Measurements from ENCODE around the gene AGPAT4. TPM values are rescaled to one million over a fixed set of nuclear protein-coding genes. Genes with fewer than 3 reads are reported as not detected.
"Not testable (repeated sequence)": the region's sequence is repeated elsewhere in the genome, so short reads cannot be mapped to it uniquely, and the experiment has no call there.

The AGPAT4 gene
- total RNA-seq, 2 donors from 2014 or later: 61.0 to 61.1 TPM

DNA sequence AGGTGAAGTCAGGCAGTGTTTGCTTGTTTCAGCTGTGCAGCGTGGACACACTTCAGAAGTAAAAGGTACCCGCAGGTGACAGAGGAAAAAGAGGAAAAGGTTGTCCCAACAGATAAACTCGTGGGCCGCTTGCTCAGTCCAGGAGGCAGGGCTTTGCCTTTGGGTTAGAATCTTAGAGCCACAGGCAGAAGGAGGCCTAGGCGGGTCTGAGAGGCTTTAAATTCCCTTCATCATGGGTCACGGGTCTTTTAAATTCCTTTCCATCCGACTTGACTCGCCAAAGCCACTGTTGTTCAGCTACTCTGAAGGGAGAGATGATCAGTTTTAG, 48.2 kb downstream of the AGPAT4 start:
- DNase-seq: no peak
- H3K4me3 ChIP-seq (ENCODE audit: low read length): no peak overlapping the region
- Mint-ChIP-seq H3K36me3 (ENCODE audit: low read depth) (peaks cover 76% of the 10 kb centered on the region), H3K27ac (no peak overlapping the region), H3K4me3 (no peak overlapping the region), H3K27me3 (ENCODE audit: insufficient read depth) (no peaks in the 10 kb centered on the region), H3K9me3 (peaks cover 9% of the 10 kb centered on the region), H3K4me1 (peaks cover 26% of the 10 kb centered on the region)
- no peak for TF ChIP-seq CTCF (conservative IDR thresholded peaks at IDR 0.05)
- WGBS, 2 experiments (ENCODE audit: insufficient coverage in 1 of 2, insufficient read length in 1 of 2): 93 to 95% methylated on average over 6 to 8 of the region's 8 CpGs
- H3K9me3 ChIP-seq (ENCODE audit: control insufficient read depth, low read length): peaks cover 16% of the 10 kb centered on the region
- H3K27me3 ChIP-seq (ENCODE audit: control insufficient read depth, insufficient read depth, low read length, poor library complexity, severe bottlenecking): no peaks in the 10 kb centered on the region
- no peak overlapping the region for H3K9ac ChIP-seq (ENCODE audit: extremely low read depth, low read length, poor library complexity, severe bottlenecking)
- H3K27ac ChIP-seq (ENCODE audit: low read depth, low read length): no peak overlapping the region
- peaks cover 11% of the 10 kb centered on the region for H3K4me1 ChIP-seq (ENCODE audit: control insufficient read depth, insufficient read depth, low read length)
- H3K36me3 ChIP-seq (ENCODE audit: control insufficient read depth, insufficient read depth, low read length): peaks cover 77% of the 10 kb centered on the region

DNA sequence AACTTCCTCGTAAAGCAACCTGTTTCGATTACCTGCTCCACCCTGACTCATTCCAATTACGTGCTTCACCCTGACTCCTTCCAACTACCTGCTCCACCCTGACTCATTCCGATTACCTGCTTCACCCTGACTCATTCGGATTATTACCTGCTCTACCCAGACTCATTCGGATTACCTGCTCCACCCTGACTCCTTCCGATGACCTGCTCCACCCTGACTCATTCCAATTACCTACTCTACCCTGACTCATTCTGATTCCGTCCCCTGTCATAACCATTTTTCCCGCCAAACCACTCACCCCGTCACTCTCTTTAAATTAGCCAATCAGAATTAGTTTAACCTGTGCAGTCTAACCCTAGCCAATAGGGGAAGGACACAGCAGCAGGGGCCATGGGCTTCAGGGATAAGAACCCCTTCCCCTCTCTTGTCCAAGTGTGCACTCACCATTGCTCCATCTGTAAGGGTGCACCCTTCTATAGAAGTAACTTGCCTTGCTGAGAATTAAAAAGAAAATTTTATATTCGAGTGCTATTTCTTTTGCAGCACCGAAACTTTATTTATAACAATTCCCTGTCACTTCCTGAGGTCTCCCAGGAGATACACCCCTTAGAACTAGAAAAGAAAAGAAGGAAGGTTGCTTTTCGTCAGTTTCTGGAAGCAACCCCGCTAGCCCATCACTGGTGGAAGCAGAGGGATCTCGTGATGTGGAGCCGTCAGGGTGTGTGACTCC, 48.7 kb downstream of the AGPAT4 start:
- Mint-ChIP-seq H3K9me3 (peaks cover 14% of the 10 kb centered on the region), H3K4me1 (peaks cover 26% of the 10 kb centered on the region), H3K36me3 (ENCODE audit: low read depth) (peaks cover 77% of the 10 kb centered on the region)
- not testable (repeated sequence) for H3K4me3 Mint-ChIP-seq; H3K27me3 ChIP-seq (ENCODE audit: control insufficient read depth, insufficient read depth, low read length, poor library complexity, severe bottlenecking); H3K4me3 ChIP-seq (ENCODE audit: low read length); H3K27ac Mint-ChIP-seq; H3K27me3 Mint-ChIP-seq (ENCODE audit: insufficient read depth); H3K9ac ChIP-seq (ENCODE audit: extremely low read depth, low read length, poor library complexity, severe bottlenecking); H3K27ac ChIP-seq (ENCODE audit: low read depth, low read length); DNase-seq
- Histone ChIP-seq H3K36me3 (ENCODE audit: control insufficient read depth, insufficient read depth, low read length) (peaks cover 78% of the 10 kb centered on the region), H3K4me1 (ENCODE audit: control insufficient read depth, insufficient read depth, low read length) (peaks cover 11% of the 10 kb centered on the region), H3K9me3 (ENCODE audit: control insufficient read depth, low read length) (peaks cover 21% of the 10 kb centered on the region)
- WGBS, 2 experiments (ENCODE audit: insufficient coverage in 1 of 2, insufficient read length in 1 of 2): 98 to 99% methylated on average over 9 to 16 of the region's 16 CpGs

DNA sequence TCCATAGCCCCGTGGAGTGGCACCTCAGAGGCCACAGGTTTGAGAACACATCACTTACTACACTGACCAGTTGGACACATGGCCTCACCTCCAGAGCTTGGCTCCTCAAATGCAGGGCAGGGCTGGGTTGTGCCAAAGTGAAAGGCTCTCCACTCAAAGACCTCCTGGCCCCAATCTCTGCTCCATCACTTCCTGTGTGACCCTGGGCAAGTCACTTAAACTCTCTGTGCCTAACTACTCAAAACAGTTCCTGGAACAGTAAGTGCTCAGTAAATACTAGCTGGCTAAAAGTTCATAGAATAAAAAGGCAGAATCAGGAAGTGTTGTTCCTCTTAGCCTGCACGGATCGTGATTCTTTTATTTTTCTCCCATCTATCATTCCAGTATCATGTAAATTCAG, 50.2 kb downstream of the AGPAT4 start:
- Mint-ChIP-seq H3K4me3 (no peak overlapping the region), H3K36me3 (ENCODE audit: low read depth) (peaks cover 82% of the 10 kb centered on the region), H3K9me3 (peaks cover 19% of the 10 kb centered on the region), H3K27me3 (ENCODE audit: insufficient read depth) (no peaks in the 10 kb centered on the region), H3K27ac (no peak overlapping the region), H3K4me1 (peaks cover 12% of the 10 kb centered on the region)
- TF ChIP-seq CTCF (conservative IDR thresholded peaks at IDR 0.05): no peak
- Histone ChIP-seq H3K27me3 (ENCODE audit: control insufficient read depth, insufficient read depth, low read length, poor library complexity, severe bottlenecking) (no peaks in the 10 kb centered on the region), H3K9me3 (ENCODE audit: control insufficient read depth, low read length) (peaks cover 28% of the 10 kb centered on the region), H3K27ac (ENCODE audit: low read depth, low read length) (no peak overlapping the region), H3K4me1 (ENCODE audit: control insufficient read depth, insufficient read depth, low read length) (peaks cover under 1% of the 10 kb centered on the region), H3K36me3 (ENCODE audit: control insufficient read depth, insufficient read depth, low read length) (peaks cover 79% of the 10 kb centered on the region), H3K4me3 (ENCODE audit: low read length) (no peak overlapping the region), H3K9ac (ENCODE audit: extremely low read depth, low read length, poor library complexity, severe bottlenecking) (no peak overlapping the region)
- WGBS, 2 experiments (ENCODE audit: insufficient coverage in 1 of 2, insufficient read length in 1 of 2): 99% methylated on average over 3 of the region's 3 CpGs; no CpG with 5 or more reads in 1 of the 2 experiments
- DNase-seq: no peak
